ENCODE measurements around the gene PURA.

DNA sequence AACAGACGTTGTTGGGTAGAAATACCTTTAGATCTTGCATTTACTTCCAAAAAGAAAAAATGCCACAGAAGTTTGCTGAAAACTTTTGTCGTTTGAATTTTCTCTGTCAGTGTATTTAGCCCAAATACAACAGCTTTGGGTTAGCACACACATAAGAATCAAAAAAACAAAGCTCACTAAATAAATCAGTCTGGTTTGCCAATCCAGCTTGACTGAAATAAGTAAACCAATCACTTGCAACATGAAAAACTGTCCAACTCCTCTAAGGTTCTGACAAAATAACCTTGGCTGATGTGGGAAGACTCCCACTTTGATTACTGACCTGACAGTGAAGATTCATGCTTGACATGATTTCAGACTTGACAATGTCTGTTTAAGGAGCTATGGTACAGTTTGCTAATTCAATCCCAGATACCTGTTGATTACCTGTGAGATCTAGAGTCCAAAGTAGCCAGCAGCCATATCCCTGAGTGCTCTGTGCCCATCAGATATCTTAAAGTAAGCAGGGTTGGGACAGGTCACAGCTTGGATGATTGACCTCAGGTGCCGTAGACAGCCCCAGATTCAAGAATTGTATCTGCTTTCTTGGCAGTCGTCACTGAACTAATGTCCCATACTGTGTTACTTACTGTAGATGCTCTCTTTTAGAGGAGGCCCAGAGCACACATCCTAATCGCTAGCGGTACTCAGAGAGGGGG is 12.6 kb downstream of the PURA start:
- TF ChIP-seq POLR2A (IDR thresholded peaks at IDR 0.05; ENCODE audit: low read depth, low read length) = no peak
- TF ChIP-seq, protein P1, sequence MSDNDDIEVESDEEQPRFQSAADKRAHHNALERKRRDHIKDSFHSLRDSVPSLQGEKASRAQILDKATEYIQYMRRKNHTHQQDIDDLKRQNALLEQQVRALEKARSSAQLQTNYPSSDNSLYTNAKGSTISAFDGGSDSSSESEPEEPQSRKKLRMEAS (IDR thresholded peaks at IDR 0.05; ENCODE audit: insufficient read depth, insufficient read length) = no peak
- TF ChIP-seq, protein P2, sequence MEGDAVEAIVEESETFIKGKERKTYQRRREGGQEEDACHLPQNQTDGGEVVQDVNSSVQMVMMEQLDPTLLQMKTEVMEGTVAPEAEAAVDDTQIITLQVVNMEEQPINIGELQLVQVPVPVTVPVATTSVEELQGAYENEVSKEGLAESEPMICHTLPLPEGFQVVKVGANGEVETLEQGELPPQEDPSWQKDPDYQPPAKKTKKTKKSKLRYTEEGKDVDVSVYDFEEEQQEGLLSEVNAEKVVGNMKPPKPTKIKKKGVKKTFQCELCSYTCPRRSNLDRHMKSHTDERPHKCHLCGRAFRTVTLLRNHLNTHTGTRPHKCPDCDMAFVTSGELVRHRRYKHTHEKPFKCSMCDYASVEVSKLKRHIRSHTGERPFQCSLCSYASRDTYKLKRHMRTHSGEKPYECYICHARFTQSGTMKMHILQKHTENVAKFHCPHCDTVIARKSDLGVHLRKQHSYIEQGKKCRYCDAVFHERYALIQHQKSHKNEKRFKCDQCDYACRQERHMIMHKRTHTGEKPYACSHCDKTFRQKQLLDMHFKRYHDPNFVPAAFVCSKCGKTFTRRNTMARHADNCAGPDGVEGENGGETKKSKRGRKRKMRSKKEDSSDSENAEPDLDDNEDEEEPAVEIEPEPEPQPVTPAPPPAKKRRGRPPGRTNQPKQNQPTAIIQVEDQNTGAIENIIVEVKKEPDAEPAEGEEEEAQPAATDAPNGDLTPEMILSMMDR (IDR thresholded peaks at IDR 0.05; ENCODE audit: extremely low read depth in 1 of 2, insufficient read depth in 1 of 2, low read depth in 1 of 2, low read length in 2 of 2) = no peak
- no peak for TF ChIP-seq GATA2 (IDR thresholded peaks at IDR 0.05; ENCODE audit: insufficient read depth, insufficient read length, low read depth, low read length)
- TF ChIP-seq EZH2 (IDR thresholded peaks at IDR 0.05; ENCODE audit: borderline replicate concordance, low read depth, low read length, severe bottlenecking) = no peak
- no peak for TF ChIP-seq POLR2AphosphoS5 (IDR thresholded peaks at IDR 0.05; ENCODE audit: insufficient read depth, low read depth, low read length)
- TF ChIP-seq JUN (IDR thresholded peaks at IDR 0.05; ENCODE audit: borderline replicate concordance, insufficient read depth, insufficient read length, low read depth) = no peak
- no peak for TF ChIP-seq FOS (IDR thresholded peaks at IDR 0.05; ENCODE audit: borderline replicate concordance, insufficient read depth, low read length)
- TF ChIP-seq MYC (IDR thresholded peaks at IDR 0.05; ENCODE audit: low read depth, low read length) = no peak
